LoVo (cell line): Measurements from ENCODE around the gene PTX4.

Experiments used
- DNase-seq: peaks from one replicate; pipeline ENCODE4 v3.0.0-alpha.2; 2016; ENCODE audit warnings: low spot score

The PTX4 gene, protein sequence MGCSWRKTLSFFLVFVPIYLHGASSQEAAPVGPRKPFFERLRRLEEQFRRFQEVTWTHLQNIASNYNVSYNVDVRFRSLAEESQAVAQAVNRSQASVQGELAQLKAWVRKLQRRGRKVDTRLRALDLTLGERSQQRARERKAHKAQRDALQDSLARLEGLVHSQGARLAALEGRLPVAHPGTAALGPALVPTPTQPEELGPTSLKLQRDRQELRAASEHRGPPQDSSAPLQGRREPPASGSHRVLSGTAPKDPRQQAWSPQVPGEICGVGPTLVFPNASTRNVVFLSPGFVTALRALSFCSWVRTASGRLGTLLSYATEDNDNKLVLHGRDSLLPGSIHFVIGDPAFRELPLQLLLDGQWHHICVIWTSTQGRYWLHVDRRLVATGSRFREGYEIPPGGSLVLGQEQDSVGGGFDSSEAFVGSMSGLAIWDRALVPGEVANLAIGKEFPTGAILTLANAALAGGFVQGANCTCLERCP

DNA sequence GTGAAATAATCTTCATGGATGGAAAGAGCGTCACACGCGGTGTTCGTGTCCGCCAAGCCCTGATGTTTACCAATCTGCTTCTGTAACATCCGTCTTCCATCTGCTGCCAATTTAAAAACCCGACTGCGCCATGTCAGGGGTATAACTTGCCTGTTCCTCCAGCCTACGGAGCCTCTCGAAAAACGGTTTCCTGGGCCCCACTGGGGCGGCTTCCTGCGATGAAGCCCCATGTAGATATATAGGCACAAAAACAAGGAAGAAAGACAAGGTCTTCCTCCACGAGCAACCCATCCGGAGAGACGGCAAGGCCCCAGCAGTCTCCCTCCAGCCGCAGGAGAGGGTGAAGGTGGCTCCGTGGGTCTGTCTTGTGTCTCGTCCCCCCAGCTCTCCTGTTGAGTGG, at the start of gene PTX4:
TSS of gene PTX4 (minus strand) at position 326 of the 400 bp plus-strand sequence. CDS start at position 291, 35 bp downstream.
- no peak for DNase-seq

DNA sequence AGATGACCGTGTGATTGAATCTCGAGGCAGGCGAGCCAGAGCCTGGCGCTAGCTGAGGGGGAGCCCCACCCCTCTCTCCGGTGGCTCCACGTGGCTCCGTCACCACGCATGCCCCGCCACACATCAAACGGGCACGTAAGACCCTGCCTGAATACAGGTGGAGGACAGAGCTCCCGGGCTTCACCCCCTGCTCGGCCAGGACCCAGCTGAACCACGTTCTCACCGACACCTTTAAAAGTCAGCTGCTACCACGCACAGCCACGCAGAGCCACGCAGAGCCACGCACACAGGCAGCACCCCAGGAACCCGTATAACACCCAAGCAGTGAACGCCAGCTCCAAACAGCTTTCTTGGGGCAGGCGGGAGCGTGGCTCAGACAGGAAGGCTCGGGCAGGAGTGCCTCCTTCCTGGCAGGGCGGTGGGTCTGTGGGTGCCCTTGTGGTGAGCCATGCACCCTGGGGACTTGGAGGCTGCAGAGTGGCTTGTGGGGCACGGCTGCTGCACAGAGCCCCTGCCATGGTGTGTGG, 49.1 kb upstream of the PTX4 start:
- no peak for DNase-seq

DNA sequence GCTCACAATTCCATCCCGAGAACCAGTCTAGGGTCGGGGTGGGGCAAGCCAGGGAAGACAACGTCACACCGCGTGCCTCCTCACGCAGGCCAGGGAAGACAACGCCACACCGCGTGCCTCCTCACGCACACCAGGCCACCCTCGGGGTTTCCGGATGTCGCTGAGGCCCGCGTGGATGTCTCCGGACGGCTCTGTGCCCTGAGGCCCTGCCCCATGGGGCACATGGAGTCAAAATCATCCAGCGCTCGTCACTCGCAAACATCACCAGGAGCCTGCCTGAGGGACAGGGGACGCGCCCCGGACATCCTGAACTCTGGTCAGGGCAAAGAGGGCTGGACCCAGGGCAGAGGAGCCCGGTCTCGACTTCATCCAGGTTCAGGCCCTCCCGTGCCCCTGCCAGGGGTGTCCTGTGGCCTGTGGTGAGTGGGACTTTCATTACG, 48.4 kb upstream of the PTX4 start:
- no peak for DNase-seq

DNA sequence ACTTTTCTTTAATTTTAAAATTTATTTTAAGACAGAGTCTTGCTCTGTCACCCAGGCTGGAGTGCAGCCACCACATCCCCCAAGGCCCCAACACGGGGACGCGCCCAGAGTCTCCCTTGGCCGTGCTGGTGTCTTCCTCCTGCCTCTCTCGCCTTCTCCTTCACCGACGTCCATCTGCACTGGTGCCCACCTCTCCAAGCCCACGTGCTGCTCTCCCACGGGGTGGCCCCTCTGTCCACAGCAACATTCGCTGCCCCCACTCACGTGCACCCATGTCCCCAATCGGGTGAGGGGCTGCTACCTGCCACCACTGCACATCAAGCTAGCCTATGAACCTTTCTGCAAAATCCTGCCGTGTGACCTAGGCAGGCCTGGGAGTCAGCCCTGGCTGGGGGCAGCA, 47.9 kb upstream of the PTX4 start:
- DNase-seq: no peak

DNA sequence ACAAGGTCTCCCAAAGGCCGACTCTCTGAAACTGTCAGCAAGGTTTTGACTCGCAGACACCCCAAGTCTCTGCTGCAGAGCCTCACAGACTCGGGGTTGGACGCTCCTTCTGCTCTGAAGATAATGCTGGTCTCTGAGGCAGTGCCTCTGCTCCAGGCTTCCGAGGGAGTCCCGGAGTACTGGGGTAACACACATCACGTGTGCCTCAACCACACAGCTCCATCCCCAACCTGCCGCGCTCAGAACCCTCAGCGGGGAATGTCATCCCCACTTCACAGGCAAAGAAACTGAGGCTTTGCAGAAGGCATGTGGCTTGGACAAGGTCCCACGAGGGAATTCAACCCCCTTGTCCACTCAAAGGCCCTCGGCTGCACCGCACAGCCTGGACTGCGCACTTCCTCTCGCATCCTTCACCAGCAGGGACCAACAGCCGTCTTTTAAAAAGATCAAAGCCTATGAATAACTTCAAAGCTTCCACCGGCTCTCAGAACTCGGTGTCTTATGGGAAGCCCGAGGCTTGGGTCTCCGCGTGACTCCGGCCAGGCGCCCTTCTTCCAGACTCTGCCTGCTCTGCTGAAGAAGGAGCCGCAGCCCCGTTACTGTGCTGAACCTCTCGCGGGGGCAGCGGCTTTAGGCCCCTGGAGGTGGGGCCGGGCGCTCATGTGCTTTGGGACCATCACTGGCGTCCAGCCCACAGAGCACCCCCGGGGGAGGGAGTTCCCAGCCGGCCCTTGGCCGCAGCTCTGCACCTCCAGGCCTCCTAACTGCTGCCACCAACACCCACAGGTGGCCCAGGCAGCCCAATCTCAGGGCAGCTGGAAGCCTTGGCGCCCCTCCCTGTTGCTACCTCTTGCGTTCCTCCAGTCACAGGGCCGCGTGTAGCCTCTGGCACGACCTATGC, 46.9 kb upstream of the PTX4 start:
- DNase-seq: no peak

DNA sequence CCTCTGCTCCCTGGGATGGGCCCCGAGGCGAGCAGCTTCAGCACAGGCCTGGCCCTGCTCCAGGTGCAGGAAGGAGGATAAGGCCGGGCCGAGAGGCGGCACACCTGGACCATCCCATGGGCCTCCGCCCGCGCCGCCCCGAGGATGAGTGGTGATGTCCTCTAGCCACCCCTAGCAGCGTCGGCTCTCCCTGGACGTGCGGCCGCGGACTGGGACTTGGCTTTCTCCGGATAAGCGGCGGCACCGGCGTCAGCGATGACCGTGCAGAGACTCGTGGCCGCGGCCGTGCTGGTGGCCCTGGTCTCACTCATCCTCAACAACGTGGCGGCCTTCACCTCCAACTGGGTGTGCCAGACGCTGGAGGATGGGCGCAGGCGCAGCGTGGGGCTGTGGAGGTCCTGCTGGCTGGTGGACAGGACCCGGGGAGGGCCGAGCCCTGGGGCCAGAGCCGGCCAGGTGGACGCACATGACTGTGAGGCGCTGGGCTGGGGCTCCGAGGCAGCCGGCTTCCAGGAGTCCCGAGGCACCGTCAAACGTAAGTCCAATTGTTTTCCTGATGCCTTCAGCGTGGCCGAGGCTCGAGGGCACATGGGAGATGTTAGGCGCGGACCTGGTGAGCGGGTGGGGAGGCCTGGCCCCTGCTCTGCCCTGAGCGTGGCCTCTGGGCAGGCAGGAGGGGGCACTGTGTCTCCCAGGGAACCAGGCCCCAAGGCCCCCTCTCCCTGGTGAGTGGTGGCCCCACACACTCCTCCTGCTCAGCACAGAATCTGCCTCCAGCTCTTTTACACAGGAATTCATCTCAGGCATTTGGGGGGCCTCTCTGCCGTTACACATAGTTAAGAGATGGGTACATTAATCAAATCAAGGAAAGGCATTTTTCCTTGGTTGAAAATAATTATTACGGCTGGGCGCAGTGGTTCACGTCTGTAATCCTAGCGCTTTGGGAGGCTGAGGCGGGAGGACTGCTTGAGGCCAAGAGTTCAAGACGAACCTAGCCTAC, 45.6 kb upstream of the PTX4 start:
- no peak for DNase-seq

DNA sequence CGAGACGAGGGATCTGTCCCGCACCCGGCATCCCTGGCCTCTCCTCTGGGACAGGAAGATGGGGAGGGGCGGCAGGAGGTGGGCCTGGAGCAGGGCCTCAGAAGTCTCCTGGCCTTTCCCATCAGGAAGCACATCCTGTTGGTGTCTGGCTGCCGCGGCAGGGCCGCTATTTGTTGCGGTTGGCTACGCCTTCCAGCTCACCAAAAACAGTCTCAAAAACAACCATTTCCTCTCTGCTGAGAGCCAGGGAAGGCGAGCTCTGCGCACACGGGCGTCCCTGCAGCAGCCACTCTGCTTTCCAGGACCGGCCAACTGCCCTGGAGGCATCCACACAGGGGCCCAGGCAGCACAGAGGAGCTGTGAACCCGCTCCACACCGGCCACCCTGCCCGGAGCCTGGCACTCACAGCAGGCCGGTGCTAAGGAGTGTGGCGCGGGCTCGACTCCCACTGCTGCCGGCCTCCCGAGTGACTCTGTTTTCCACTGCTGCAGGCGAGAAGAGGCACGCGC, 44.8 kb upstream of the PTX4 start, which contains the start of gene TMEM204:
TSS of gene TMEM204 (plus strand) at position 224 of the 509 bp plus-strand sequence. CDS start 610 bp downstream, outside the sequence.
- DNase-seq: no peak

DNA sequence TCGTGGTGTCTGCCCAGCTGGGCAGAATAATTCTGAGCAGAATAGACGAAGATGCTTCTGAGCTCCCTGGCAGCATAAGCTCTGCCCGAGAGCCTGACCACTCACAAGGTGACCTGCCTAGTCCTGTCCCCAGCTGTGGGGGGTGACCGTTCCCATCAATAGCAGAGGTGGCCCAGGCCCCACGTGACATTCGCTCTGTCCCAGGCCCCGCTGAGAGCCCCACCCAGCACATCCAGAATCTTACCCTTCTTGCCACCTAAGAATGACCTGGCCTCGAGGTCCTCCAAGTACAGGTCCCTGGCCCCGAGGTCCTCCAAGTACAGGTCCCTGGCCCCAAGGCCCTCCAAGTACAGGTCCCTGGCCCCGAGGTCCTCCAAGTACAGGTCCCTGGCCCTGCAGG, 44.0 kb upstream of the PTX4 start:
- DNase-seq: no peak

DNA sequence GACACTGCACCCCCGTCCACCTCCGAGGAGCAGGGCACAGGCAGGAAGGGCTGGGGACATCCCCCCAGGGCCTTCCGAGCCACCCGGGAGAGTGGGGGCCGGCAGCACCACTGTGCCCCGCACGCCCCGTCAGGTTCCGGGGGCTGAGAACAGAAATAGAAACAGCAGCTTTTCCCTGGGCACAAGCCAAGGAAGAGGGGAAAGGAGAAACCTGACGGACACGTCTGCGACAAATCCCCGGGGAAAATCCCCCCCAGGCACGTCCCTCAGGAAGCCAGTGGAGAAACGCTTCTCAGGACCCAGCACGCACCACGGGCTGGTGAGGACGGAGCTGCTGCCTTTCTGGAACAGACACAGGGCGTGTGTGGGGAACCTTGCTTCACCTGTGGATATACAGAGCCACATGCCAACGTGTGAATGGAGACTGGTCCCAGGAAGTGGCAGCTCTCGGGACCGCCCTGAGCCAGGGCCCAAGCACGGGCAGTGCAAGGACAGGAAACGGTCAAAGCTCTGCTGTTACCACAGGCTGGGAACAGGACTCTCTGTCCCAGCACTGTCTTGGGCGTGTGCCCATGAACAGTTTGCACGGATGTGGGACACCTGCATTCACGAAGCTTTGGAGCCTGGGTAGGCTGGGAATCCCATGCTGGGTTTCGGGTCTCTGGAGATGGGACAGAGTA, 43.5 kb upstream of the PTX4 start:
- no peak for DNase-seq

DNA sequence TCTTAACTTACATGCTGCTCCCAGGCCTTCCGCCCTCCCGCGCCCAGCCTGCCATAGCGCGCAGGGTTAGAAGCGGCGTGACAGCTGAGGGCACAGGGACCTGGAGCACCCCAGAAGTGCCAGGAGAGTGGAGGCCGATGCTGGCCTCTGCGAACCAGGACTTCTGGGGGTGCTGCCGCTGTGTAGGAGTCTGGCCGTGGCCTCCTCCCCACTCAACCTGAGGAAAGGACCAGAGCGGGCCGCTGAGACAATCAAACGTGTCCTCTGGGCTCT, 42.8 kb upstream of the PTX4 start:
- no peak for DNase-seq

DNA sequence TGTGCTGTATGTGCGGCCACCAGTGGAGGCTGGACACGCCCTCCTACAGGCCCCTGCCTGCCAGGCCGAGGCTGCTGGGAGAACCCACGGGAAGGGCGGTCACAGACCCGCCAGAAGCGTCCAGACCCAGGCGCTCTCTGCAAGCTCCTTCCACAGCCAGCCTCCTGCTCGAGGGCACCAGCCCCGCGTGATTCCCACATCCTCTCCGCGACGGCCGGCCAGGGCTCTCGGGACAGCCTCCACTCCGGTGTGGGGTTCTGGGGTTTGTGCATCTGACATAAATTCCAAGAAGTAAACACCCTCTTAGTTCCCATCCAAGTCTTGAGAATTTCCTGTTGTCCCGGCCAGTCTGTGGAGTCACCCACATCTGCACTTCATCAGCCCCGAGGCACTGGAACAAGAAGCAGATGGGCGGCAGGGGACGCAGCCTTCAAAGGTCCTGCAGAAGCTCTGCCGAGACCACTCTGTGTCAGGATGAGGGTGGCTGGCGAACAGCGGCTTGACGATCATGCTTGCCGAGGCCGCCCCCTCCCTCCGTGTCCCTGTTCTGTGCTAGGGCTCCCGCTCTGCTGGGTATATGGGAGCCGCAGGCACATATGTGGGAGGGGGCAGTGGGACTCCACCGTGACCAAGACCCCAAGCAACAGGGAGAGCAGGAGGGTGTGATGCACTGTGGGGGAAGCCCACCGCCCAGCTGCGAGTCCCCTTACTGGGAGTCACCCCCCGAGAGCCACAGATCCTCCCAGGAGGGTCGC, 42.3 kb upstream of the PTX4 start:
- DNase-seq: no peak

DNA sequence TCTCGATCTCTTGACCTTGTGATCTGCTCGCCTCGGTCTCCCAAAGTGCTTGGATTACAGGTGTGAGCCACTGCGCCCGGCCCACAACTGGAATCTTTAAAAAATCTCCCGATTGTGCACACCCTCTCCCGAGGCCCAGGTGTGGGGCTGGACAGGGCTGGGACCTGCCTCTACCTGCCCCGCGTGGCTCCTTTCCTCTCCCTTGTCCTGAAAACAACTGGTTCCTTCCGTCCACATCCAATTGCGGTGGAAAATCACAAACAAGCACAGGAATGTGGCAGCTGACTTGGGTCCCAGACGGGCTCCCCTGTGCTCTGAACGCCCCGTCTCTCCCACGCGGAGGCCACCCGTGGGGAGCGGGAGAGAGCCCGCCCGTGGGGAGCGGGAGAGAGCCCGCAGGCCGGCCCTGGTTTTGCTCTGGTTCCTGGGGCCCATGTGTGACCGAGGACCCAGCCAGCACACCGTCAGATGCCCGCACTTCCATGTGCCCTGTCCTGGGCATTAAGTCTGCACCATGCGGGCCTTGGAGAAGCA, 41.7 kb upstream of the PTX4 start:
- no peak for DNase-seq

DNA sequence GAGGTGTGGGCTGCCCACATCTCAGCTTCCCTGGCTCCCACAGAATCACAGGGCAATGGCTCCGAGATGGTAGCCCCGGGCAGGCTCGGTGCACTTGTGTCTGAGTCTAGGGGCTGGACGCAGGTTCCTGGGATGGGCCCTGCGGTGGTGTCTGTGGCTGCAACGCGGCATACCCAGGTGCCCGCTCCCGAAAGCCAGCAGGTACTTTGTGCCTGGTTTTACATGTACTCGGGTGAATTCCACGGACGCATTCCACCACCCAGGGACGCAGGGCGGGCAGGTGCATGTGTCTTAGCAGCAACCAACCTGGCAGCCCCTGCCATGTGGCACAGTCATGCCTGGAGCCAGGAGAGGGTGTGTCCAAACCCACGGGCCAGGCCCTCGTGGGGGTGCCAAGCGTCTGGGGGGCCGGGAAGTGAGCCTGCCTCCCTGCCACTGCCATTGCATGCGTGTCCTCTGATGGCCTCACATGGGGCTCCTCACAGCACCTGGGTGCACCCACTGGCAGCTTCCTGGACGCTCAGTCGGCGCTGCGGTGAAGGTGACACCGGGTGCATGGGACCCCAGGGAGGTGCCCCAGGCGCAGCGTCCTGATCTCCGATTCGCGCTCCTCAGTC, 40.3 kb upstream of the PTX4 start:
- DNase-seq: no peak

DNA sequence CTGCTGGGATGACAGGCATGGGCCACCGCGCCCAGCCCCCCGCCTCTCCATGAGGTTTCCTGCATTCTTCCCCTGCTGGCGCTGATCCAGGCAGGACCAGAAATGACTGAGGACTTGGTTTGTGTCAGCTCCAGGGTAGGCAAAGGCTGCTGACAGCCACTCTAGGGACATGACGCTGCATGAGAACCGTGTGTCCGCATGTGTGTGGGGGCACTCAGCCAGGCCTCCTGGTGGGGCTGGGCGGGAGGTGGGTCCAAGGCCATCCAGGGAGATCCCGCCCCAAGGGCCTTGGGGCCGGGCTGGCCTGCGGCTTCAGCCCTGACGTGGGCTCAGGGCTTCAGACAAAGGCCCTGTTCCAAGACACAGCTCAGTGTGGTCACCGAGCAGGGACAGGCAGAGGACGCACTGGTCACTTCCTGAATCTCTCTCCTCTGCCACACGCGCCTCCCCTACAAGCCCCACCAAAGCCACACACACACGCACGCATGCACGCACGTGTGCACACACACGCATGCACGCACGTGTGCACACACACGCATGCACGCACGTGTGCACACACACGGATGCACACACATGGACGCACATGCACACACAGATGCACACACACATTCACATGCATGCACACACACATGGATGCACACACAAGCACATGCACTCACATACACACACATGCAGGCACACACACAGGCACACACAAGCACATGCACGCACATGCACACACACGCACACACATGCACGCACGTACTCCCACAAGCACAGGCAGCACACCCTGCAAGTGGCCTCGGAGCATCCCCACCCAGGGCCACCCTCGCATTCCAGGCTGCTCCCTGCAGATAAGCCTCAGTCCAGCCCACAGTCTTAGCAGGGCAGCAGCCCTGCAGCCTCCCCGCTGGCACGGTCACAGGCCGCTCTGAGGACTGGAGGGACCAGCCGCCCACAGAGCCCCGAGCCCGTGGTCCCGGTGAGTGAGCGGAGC, 39.4 kb upstream of the PTX4 start:
- DNase-seq: no peak

DNA sequence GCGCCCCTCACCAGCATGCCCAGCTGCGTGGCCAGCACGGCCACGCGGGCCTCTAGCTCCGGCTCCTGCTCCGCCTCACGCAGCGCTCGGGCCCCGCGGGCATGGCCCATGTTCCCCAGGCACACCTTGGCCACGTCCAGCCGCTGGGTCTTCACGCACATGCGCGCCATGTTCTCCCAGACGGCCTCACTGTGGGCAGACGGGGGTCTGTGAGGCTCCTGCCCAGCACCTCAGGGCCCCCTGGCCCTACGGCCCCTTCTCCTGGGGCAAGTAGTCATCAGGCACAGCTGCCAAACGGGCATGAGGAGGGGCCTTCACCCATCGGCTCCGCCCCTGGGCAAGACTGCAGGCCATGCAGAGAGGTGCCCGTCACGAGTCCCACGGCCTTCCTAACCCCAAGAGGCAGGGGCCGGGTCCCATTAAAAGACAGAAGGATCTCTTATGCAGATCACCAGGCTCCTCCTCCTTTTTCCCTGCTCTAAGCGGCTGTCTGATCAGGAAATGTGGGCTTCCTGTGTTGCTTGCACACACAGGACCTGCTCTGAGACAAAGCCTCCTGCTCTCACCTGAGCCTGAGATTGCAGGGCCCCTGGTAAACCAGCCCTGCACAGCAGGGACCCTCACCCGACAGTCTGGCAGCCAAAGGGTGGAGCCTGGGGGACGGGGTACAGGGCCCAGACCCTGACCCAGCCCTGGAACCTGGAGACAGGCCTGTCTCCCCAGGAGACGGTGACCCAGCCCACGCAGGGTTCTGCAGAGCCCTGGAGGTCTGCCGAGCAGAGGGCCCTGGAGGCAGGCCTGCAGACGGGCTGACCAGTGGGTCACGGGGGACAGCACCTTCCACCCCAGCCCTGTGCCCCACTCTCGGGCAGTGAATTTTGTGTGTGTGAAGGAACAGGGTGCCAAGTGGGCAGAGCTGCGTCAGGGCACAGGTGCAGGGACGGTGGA, 38.1 kb upstream of the PTX4 start:
- no peak for DNase-seq

DNA sequence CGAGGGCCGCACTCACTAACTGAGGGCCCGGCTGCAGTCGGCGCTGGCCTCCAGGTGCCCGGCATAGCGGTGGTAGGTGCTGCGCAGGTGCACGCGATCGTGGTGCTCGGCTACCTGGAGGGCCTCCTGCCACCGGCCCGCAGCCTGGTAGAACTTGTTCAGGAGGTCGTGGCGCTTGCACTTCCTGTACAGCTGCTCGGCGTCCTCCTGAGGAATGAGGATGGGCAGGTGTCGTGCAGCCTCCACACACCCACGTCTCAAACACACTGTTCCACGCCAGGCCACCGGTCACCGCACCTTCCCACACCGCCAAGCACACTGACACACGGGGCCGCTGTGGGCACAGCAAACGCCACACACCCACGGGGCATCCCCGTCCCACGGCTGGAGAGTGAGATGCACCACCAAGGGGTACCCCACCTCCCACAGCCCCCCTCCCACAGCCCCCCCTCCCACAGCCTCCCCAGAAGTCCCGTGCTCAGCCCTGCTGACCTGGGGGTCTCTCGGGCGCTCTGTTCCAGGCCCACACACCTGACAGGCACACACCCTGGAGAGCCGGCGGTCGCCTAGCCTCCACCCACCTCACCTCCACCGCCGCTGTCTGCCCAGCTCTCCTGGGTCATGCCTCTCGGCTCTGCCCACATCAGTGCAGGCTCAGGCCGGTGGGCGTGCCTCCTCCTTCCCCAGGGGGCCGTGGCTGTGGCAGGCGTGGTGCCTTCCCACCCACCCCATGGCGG, 37.3 kb upstream of the PTX4 start:
- DNase-seq: no peak
